Eye (tissue), 1 donor: ENCODE data around the gene MRPL27.
A peak's percentile ranks its signal among the peaks of the same experiment; 100 is the strongest.

Source experiments
- DNase-seq: peaks from one replicate; pipeline ENCODE4 v3.0.0-alpha.2; 2015

The MRPL27 gene

GRCh38 chr17:50382931-50383330 is 9.9 kb upstream of the MRPL27 start:
- DNase-seq: no peak

- DNase-seq: no peak
Observed at GRCh38 chr17:50381920-50382319, 8.9 kb upstream of the MRPL27 start.

GRCh38 chr17:50381260-50381815 is 8.4 kb upstream of the MRPL27 start:
- no peak for DNase-seq

- no peak for DNase-seq
Observed at GRCh38 chr17:50380369-50381259, 7.6 kb upstream of the MRPL27 start.

GRCh38 chr17:50379351-50380132 is 6.6 kb upstream of the MRPL27 start:
- DNase-seq: no peak

- DNase-seq: no peak
Observed at GRCh38 chr17:50375858-50376538, 3.0 kb upstream of the MRPL27 start.

GRCh38 chr17:50373705-50374104 is 721 bp upstream of the MRPL27 start:
- no peak for DNase-seq

- DNase-seq: no peak
Observed at GRCh38 chr17:50372222-50372757, 694 bp downstream of the MRPL27 start.

- no peak for DNase-seq
Observed at GRCh38 chr17:50371526-50371925, 1.5 kb downstream of the MRPL27 start.

GRCh38 chr17:50370052-50370451 is 2.9 kb downstream of the MRPL27 start:
- DNase-seq: no peak

GRCh38 chr17:50367401-50367800 is 5.6 kb downstream of the MRPL27 start:
- no peak for DNase-seq

- DNase-seq: no peak
Observed at GRCh38 chr17:50365649-50366393, 7.2 kb downstream of the MRPL27 start.

GRCh38 chr17:50365165-50365564 is 7.8 kb downstream of the MRPL27 start:
- DNase-seq: peak; percentile 41

- DNase-seq: peak; percentile 57
Observed at GRCh38 chr17:50364715-50365114, 8.3 kb downstream of the MRPL27 start.

GRCh38 chr17:50364061-50364458 is 8.9 kb downstream of the MRPL27 start:
- no peak for DNase-seq

GRCh38 chr17:50363217-50364060 is 9.5 kb downstream of the MRPL27 start:
- DNase-seq: peak; percentile 91

- peak; percentile 13 for DNase-seq
Observed at GRCh38 chr17:50362661-50363060, 10.3 kb downstream of the MRPL27 start.

- DNase-seq: peak; percentile 82
Observed at GRCh38 chr17:50361561-50362480, 11.2 kb downstream of the MRPL27 start.

GRCh38 chr17:50360486-50361115 is 12.4 kb downstream of the MRPL27 start:
- DNase-seq: no peak
